ENCODE data around the gene MCCC1.

DNA sequence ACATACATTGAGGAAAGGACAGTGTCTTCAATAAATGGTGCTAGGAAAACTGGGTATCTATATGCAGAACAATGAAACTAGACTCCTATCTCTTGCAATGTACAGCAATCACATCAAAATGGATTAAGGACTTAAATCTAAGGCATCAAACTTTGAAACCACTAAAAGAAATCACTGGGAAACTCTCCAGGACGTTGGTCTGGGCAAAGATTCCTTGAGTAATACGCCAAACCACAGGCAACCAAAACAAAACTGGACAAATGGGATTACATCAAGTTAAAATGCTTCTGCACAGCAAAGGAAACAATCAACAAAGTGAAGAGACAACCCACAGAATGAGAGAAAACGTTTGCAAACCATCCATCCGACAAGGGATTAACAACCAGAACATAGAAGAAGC lies 48.8 kb upstream of the MCCC1 start:
- TF ChIP-seq, protein P1, sequence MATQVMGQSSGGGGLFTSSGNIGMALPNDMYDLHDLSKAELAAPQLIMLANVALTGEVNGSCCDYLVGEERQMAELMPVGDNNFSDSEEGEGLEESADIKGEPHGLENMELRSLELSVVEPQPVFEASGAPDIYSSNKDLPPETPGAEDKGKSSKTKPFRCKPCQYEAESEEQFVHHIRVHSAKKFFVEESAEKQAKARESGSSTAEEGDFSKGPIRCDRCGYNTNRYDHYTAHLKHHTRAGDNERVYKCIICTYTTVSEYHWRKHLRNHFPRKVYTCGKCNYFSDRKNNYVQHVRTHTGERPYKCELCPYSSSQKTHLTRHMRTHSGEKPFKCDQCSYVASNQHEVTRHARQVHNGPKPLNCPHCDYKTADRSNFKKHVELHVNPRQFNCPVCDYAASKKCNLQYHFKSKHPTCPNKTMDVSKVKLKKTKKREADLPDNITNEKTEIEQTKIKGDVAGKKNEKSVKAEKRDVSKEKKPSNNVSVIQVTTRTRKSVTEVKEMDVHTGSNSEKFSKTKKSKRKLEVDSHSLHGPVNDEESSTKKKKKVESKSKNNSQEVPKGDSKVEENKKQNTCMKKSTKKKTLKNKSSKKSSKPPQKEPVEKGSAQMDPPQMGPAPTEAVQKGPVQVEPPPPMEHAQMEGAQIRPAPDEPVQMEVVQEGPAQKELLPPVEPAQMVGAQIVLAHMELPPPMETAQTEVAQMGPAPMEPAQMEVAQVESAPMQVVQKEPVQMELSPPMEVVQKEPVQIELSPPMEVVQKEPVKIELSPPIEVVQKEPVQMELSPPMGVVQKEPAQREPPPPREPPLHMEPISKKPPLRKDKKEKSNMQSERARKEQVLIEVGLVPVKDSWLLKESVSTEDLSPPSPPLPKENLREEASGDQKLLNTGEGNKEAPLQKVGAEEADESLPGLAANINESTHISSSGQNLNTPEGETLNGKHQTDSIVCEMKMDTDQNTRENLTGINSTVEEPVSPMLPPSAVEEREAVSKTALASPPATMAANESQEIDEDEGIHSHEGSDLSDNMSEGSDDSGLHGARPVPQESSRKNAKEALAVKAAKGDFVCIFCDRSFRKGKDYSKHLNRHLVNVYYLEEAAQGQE (IDR thresholded peaks at IDR 0.05; ENCODE audit: insufficient read depth in 1 of 2, low read depth in 2 of 2, low read length in 2 of 2), result no peak
- TF ChIP-seq POLR2AphosphoS5 (IDR thresholded peaks at IDR 0.05; ENCODE audit: low read depth, low read length), result no peak
